Mucosa of descending colon (tissue), 3 donors: ENCODE results near the gene POGZ. TPM values are rescaled to one million over a fixed set of nuclear protein-coding genes. Genes with fewer than 3 reads are reported as not detected.
A peak's percentile ranks its signal among the peaks of the same experiment; 100 is the strongest.
"Not testable (repeated sequence)": the region's sequence is repeated elsewhere in the genome, so short reads cannot be mapped to it uniquely, and the experiment has no call there.

Experiments used
- ATAC-seq: fragments of 200-7000 bp; cut with Tn5 transposase; one replicate; pipeline ENCODE4 v1.9.1; 2020; ENCODE audit warnings: mild to moderate bottlenecking, moderate library complexity
- DNase-seq, 3 donors: peaks; one replicate each; pipeline ENCODE4 v3.0.0-alpha.2; 2020
- H3K36me3 ChIP-seq: fragments of 200-600 bp; one replicate; pipeline ENCODE4 v1.8.0; 2021; ENCODE audit warnings: low read depth, mild to moderate bottlenecking
- H3K4me1 ChIP-seq: fragments of 200-600 bp; one replicate; pipeline ENCODE4 v1.8.0; 2021; ENCODE audit warnings: low read depth, mild to moderate bottlenecking
- H3K4me3 ChIP-seq: fragments of 200-600 bp; one replicate; pipeline ENCODE4 v1.8.0; 2021; ENCODE audit warnings: mild to moderate bottlenecking
- H3K9me3 ChIP-seq: fragments of 200-600 bp; one replicate; pipeline ENCODE4 v1.8.0; 2021; ENCODE audit warnings: mild to moderate bottlenecking
- intact Hi-C, 2 donors: fragments of 100-400 bp; cut with DNase I in 1 of 2; cut with micrococcal nuclease in 1 of 2; formaldehyde crosslinking; loops; one replicate each; pipeline versions ENCODE4 v1.11.0 to v1.11.1; 2022; cut with DNase I, micrococcal nuclease
- total RNA-seq, 3 donors: library from RNA; stranded (reverse); fragmentation: NEBNext Ultra II Directional in 2 of 3; extraction: Animal tissue kit (Norgen Biotek cat#: 25700) in 2 of 3; gene quantifications; one replicate each; pipeline versions ENCODE4 v1.2.1 to v1.2.4, GENCODE V29; 2021 to 2023
- TF ChIP-seq, protein P1 (sequence below): fragments of 200-600 bp; IDR thresholded peaks from one replicate; pipeline ENCODE4 v1.8.0; 2022; ENCODE audit warnings: antibody characterized with exemption, mild to moderate bottlenecking
- donor health status: DM: no; HTN: no; CAD: no; lungs with moderate emphysema.
- donor health status: DM: no; HTN: no; CAD: no.
- donor health status: DM: no; HTN: yes; CAD: no.

POGZ gene
- total RNA-seq, 3 donors from 2014 or later: 60.4 to 106 (median 77.7) TPM

DNA sequence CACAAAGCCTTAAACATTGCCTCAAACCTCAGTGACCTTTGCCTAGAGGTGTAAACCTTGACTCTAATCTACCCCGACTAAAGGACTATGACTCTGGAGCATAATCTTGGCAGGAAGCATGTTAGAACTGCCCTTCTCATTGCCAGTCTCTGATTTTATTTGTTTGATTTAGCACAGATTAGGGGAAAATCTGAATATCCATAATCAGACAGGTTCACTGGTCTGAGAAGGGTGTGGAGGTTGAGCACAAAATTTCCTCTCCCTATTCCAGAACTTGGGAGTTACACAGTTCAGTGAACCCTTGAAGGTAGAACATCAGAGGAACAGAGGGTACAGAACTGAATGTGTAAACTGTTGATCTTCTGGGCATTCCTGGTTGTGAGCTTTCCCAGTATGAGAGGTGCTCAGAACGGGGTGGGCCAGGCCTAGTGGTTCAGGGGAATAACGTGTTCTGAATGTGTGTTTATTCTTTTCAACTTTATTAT is 68.2 kb downstream of the POGZ start:
- TF ChIP-seq, protein P1, sequence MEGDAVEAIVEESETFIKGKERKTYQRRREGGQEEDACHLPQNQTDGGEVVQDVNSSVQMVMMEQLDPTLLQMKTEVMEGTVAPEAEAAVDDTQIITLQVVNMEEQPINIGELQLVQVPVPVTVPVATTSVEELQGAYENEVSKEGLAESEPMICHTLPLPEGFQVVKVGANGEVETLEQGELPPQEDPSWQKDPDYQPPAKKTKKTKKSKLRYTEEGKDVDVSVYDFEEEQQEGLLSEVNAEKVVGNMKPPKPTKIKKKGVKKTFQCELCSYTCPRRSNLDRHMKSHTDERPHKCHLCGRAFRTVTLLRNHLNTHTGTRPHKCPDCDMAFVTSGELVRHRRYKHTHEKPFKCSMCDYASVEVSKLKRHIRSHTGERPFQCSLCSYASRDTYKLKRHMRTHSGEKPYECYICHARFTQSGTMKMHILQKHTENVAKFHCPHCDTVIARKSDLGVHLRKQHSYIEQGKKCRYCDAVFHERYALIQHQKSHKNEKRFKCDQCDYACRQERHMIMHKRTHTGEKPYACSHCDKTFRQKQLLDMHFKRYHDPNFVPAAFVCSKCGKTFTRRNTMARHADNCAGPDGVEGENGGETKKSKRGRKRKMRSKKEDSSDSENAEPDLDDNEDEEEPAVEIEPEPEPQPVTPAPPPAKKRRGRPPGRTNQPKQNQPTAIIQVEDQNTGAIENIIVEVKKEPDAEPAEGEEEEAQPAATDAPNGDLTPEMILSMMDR: no peak
- Histone ChIP-seq H3K4me1 (peaks cover 3% of the 10 kb centered on the region), H3K9me3 (no peaks in the 10 kb centered on the region), H3K36me3 (no peaks in the 10 kb centered on the region), H3K4me3 (no peak overlapping the region)
- intact Hi-C loops: no loop called here
- DNase-seq: no peak
- ATAC-seq: peak; percentile 90

DNA sequence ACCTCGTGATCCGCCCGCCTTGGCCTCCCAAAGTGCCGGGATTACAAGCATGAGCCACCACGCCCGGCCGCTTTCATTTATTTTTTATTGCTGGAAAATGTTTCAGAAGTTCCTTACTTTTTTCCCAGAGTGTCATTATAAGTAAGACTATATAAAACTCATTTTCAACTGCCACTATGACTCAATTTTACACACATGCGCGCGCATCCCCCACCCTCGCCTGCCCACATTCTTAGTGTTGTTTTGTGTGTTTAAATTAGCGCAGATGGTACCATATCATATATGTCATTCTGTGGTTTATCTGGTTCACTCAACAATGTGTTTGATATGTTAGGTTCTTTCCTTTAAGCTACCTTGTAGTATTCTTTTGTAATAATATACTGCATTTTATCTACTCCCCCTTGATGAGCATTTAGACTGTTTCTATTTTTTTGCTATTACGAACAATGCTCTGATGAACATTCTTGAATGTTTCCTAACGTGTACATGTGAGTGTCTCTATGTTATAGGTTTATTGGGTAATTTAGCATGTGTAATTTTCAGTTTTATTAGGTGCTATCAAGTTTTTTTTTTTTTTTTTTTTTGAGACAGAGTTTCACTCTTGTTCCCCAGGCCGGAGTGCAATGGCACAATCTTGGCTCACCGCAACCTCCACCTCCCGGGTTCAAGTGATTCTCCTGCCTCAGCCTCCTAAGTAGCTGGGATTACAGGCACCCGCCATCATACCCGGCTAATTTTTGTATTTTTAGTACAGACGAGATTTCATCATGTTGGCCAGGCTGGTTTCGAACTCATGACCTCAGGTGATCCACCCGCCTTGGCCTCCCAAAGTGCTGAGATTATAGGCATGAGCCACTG is 68.8 kb downstream of the POGZ start:
- intact Hi-C loops, H3K4me3 ChIP-seq, H3K36me3 ChIP-seq, H3K9me3 ChIP-seq, H3K4me1 ChIP-seq: not testable (repeated sequence)
- DNase-seq (peak; percentile 77 to 90 (median 84)), ATAC-seq (peak; percentile 83)

DNA sequence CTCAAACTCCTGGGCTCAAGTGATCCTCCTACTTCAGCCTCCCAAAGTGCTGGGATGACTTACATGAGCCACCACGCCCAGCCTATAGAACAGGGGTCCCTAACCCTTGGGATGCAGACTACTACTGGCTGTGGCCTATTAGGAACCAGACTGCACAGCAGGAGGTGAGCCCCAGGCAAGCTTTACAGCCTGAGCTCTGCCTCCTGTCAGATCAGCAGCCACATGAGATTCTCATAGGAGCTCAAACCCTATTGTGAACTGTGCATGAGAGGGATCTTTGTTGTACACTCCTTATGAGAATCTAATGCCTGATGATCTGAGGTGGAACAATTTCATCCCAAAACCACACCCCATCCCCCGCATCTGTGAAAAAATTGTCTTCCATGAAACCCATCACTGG is 73.3 kb downstream of the POGZ start:
- H3K36me3 ChIP-seq: no peaks in the 10 kb centered on the region
- intact Hi-C loops: no loop called here
- no peak overlapping the region for H3K4me3 ChIP-seq
- H3K4me1 ChIP-seq: no peaks in the 10 kb centered on the region
- TF ChIP-seq, protein P1: no peak
- H3K9me3 ChIP-seq: no peaks in the 10 kb centered on the region
- DNase-seq (no peak), ATAC-seq (no peak)

DNA sequence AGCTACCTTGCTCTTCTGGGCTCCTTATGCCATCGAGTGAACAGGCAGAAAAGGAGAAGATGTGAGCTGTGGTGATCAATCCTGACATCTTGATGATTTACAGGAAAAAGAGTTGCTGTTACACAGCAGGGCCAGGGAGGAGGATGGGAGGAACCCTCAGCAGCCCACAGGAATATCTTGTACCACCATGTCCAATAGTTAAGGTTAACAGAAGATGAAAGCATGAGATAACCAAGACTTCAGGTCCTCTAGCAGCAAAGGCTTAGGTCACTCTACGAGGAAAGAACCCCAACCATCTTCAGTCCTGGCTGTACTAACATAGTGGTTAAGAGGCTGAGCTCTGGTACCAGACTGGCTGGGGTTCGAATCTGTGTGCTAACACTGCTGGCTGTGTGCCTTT is 74.7 kb downstream of the POGZ start:
- intact Hi-C loops: no loop called here
- TF ChIP-seq, protein P1: no peak
- ATAC-seq (no peak), DNase-seq (no peak)
- Histone ChIP-seq H3K4me3 (no peak overlapping the region), H3K9me3 (no peaks in the 10 kb centered on the region), H3K36me3 (no peaks in the 10 kb centered on the region), H3K4me1 (no peaks in the 10 kb centered on the region)

DNA sequence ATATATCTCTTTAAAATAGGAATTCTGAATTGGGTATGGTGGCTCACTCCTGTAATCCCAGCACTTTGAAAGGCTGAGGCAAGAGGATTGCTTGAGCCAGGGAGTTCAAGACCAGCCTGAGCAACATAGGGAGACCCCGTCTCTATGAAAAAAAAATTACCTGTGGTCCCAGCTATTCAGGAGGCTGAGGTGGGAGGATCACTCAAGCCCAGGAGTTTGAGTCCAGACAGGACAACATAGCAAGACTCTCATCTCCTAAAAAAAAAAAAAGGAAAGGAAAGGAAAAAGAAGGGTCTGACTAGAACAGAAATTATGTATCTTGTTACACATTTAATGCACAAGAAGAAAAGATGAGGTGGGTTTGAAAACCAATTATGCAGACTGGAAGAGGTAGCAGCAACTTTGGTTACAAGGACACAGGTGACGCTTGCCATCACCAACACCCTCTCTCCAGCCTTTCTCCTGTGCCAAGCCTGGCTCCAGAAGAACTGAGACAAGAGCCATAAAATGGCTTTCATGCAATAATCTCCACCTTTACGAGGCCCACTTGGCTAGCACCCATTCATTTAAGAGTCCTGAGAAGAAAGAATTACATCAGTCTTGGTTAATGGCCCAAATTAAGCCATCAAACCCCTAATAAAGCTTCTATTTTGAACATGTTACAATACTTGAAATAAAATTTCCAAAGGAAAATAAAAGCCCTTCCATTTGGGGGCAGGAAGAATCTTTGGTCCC is 82.0 kb downstream of the POGZ start:
- Histone ChIP-seq H3K4me3 (no peak overlapping the region), H3K9me3 (no peaks in the 10 kb centered on the region), H3K36me3 (no peaks in the 10 kb centered on the region), H3K4me1 (peaks cover 18% of the 10 kb centered on the region)
- intact Hi-C loops: no loop called here
- DNase-seq (peak in 1 of 3 donors; percentile 75), ATAC-seq (peak; percentile 57)
- TF ChIP-seq, protein P1: no peak

DNA sequence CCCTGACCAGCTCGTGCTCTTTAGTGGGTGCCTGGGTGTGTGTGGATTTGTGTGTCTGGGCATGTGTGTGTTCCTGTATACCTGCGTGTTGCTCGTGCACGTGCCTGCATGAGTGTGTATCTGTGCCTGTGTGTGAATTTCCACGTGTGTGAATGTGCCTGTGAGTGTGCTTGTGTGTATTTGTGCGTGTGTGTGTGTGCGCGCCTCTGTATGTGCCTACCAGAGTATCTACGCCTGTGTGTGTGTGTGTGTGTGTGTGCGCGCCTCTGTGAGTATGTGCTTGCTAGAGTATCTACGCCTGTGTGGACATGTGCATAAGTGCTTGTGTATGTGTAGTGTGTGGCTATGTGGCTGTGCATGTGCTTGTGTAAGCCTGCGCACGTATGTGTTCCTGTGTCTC is 86.1 kb downstream of the POGZ start:
- no peak for ATAC-seq
- peaks cover 39% of the 10 kb centered on the region for H3K4me1 ChIP-seq

More for the DNA sequence above, 86.1 kb downstream of the POGZ start:
- no peaks in the 10 kb centered on the region for H3K9me3 ChIP-seq
- H3K4me3 ChIP-seq: no peak overlapping the region
- intact Hi-C loops: no loop called here
- no peaks in the 10 kb centered on the region for H3K36me3 ChIP-seq
- DNase-seq: peak in 1 of 3 donors; percentile 48
- TF ChIP-seq, protein P1: no peak
